ENCODE data around the gene PATL1. TPM values are rescaled to one million over a fixed set of nuclear protein-coding genes. Genes with fewer than 3 reads are reported as not detected.
"Not testable (repeated sequence)": the region's sequence is repeated elsewhere in the genome, so short reads cannot be mapped to it uniquely, and the experiment has no call there.

PATL1 gene
- total RNA-seq, 1 experiment from 2014 or later = 57.8 TPM

DNA sequence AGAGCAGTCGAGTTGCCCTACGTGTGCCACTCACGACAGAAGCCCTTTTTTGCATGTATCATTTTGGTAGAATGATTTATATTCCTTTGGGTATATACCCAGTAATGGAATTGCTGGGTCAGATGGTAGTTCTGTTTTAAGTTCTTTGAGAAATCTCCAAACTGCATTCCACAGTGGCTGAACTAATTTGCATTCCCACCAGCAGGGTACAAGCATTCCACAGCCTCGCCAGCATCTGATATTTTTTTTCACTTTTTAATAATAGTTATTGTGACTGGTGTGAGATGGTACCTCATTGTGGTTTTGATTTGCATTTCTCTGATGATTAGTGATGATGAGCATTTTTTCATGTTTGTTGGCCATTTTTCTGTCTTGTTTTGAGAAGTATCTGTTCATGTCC, 41.9 kb downstream of the PATL1 start:
- POLR2A ChIA-PET; H3K4me1 Mint-ChIP-seq (ENCODE audit: low read depth, unreplicated experiment); CTCF ChIA-PET; H3K9me3 Mint-ChIP-seq (ENCODE audit: unreplicated experiment); H3K27ac Mint-ChIP-seq (ENCODE audit: unreplicated experiment); BruUV-seq (replicated peaks); H3K36me3 ChIP-seq (ENCODE audit: control insufficient read depth, insufficient read depth, low read length); H3K27me3 ChIP-seq (replicated peaks; ENCODE audit: control insufficient read depth, insufficient read depth, low read length); H3K4me1 ChIP-seq; H3K4me3 Mint-ChIP-seq (ENCODE audit: unreplicated experiment); intact Hi-C loops (cut with micrococcal nuclease; ENCODE audit: unreplicated experiment); H3K9me3 ChIP-seq; H3K27me3 Mint-ChIP-seq (ENCODE audit: insufficient read depth, unreplicated experiment); H3K36me3 Mint-ChIP-seq (ENCODE audit: insufficient read depth, unreplicated experiment); H3K4me3 ChIP-seq (ENCODE audit: low read depth, low read length): not testable (repeated sequence)
- TF ChIP-seq, protein P1, sequence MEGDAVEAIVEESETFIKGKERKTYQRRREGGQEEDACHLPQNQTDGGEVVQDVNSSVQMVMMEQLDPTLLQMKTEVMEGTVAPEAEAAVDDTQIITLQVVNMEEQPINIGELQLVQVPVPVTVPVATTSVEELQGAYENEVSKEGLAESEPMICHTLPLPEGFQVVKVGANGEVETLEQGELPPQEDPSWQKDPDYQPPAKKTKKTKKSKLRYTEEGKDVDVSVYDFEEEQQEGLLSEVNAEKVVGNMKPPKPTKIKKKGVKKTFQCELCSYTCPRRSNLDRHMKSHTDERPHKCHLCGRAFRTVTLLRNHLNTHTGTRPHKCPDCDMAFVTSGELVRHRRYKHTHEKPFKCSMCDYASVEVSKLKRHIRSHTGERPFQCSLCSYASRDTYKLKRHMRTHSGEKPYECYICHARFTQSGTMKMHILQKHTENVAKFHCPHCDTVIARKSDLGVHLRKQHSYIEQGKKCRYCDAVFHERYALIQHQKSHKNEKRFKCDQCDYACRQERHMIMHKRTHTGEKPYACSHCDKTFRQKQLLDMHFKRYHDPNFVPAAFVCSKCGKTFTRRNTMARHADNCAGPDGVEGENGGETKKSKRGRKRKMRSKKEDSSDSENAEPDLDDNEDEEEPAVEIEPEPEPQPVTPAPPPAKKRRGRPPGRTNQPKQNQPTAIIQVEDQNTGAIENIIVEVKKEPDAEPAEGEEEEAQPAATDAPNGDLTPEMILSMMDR (IDR thresholded peaks at IDR 0.05; ENCODE audit: insufficient read depth in 1 of 2, low read depth in 1 of 2, low read length in 1 of 2, severe bottlenecking in 1 of 2, unreplicated experiment in 1 of 2) = peak in 1 of 2 experiments; percentile 29
- DNase-seq = peak in 1 of 2 experiments; percentile 8

DNA sequence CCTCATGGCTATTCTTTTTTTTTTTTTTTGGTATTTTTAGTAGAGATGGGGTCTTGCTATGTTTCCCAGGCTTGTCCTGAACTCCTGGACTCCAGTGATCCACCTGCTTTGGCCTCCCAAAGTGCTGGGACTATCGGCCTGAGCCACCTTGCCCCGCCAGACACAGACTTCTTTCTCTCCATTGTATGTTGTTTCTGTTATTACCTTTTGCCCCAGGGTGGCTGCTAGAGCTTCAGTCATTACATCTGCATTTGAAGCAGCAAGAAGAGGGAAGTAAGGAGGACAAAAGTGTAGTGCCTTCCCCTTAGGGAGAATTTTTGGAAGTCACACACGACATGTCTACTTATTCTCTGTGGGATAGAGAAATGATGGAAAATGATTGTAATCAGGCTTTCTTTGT, 43.1 kb downstream of the PATL1 start:
- Histone ChIP-seq H3K9me3 (no peaks in the 10 kb centered on the region), H3K36me3 (ENCODE audit: control insufficient read depth, insufficient read depth, low read length) (no peaks in the 10 kb centered on the region), H3K4me3 (ENCODE audit: low read depth, low read length) (no peak overlapping the region), H3K4me1 (peaks cover 8% of the 10 kb centered on the region), H3K27me3 (replicated peaks; ENCODE audit: control insufficient read depth, insufficient read depth, low read length) (no peaks in the 10 kb centered on the region)
- no peaks in the 10 kb centered on the region for H3K36me3 Mint-ChIP-seq (ENCODE audit: insufficient read depth, unreplicated experiment)
- H3K4me3 Mint-ChIP-seq (ENCODE audit: unreplicated experiment) = no peak overlapping the region
- H3K9me3 Mint-ChIP-seq (ENCODE audit: unreplicated experiment) = no peaks in the 10 kb centered on the region
- ChIA-PET POLR2A (no interaction called here), CTCF (no interaction called here)
- DNase-seq = no peak
- no TSS peak for BruUV-seq (replicated peaks)
- TF ChIP-seq, protein P1 (IDR thresholded peaks at IDR 0.05; ENCODE audit: insufficient read depth in 1 of 2, low read depth in 1 of 2, low read length in 1 of 2, severe bottlenecking in 1 of 2, unreplicated experiment in 1 of 2) = no peak
- H3K27me3 Mint-ChIP-seq (ENCODE audit: insufficient read depth, unreplicated experiment) = no peaks in the 10 kb centered on the region
- no peak overlapping the region for H3K27ac Mint-ChIP-seq (ENCODE audit: unreplicated experiment)
- intact Hi-C loops (cut with micrococcal nuclease; ENCODE audit: unreplicated experiment) = no loop called here
- no peaks in the 10 kb centered on the region for H3K4me1 Mint-ChIP-seq (ENCODE audit: low read depth, unreplicated experiment)

DNA sequence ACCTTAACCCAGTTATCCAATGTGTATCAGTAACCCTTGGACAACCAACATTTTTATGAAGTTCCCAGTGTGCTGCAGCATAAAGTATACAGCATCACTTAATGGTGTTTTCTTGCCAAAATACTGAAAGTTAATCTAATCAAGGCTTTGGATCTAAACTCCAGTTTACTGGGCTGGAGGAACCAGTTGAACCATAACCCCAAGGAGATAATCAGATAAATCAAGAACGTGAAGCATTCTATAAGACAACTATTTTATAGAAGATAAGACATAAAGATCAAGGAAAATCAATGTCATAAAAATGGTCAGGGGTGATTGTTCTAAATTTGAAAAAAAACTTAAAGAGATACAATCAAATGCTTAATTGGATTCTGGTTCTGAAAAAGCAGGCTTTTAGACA, 51.0 kb downstream of the PATL1 start:
- H3K27me3 ChIP-seq (replicated peaks; ENCODE audit: control insufficient read depth, insufficient read depth, low read length) = no peaks in the 10 kb centered on the region
- H3K9me3 ChIP-seq = no peaks in the 10 kb centered on the region
- H3K4me1 ChIP-seq = peaks cover 15% of the 10 kb centered on the region
- Mint-ChIP-seq H3K4me3 (ENCODE audit: unreplicated experiment) (no peak overlapping the region), H3K27me3 (ENCODE audit: insufficient read depth, unreplicated experiment) (no peaks in the 10 kb centered on the region), H3K27ac (ENCODE audit: unreplicated experiment) (no peak overlapping the region), H3K9me3 (ENCODE audit: unreplicated experiment) (no peaks in the 10 kb centered on the region), H3K4me1 (ENCODE audit: low read depth, unreplicated experiment) (peaks cover 13% of the 10 kb centered on the region), H3K36me3 (ENCODE audit: insufficient read depth, unreplicated experiment) (peaks cover 32% of the 10 kb centered on the region)
- H3K4me3 ChIP-seq (ENCODE audit: low read depth, low read length) = no peak overlapping the region
- TF ChIP-seq, protein P1 (IDR thresholded peaks at IDR 0.05; ENCODE audit: insufficient read depth in 1 of 2, low read depth in 1 of 2, low read length in 1 of 2, severe bottlenecking in 1 of 2, unreplicated experiment in 1 of 2) = no peak
- ChIA-PET CTCF (no interaction called here), POLR2A (no interaction called here)
- no TSS peak for BruUV-seq (replicated peaks)
- H3K36me3 ChIP-seq (ENCODE audit: control insufficient read depth, insufficient read depth, low read length) = no peaks in the 10 kb centered on the region
- intact Hi-C loops (cut with micrococcal nuclease; ENCODE audit: unreplicated experiment) = loop anchor here (2.0 kb wide), 1 partner anchor 51 kb away; no protein-coding TSS in a partner anchor
- DNase-seq = no peak

Data from Caco-2 (cell line).